Activated T-helper 1 cell treated with anti-CD3 and anti-CD28 coated beads, Interleukin-12 subunit alpha, Interleukin-12 subunit beta, Interleukin-2, Interleukin-4 antibody, amounts not matched to agents 30 ng/mL and 10 ng/mL and 1 ng/mL, durations not matched to agents 14 hours and 24 hours and 36 hours (primary cell): ENCODE data around the gene FAM83D. TPM values are rescaled to one million over a fixed set of nuclear protein-coding genes. Genes with fewer than 3 reads are reported as not detected.
A peak's percentile ranks its signal among the peaks of the same experiment; 100 is the strongest.

Experiments used
- DNase-seq: peaks from one replicate; pipeline ENCODE4 v3.0.0; 2021; ENCODE audit warnings: low spot score
- H3K27ac Mint-ChIP-seq: one replicate; pipeline ENCODE4 v1.8.0; 2021; ENCODE audit warnings: mild to moderate bottlenecking, mixed read lengths
- H3K27me3 Mint-ChIP-seq: one replicate; pipeline ENCODE4 v1.8.0; 2022; ENCODE audit warnings: mild to moderate bottlenecking, moderate library complexity, mixed read lengths; ENCODE audit not compliant: insufficient read depth
- H3K36me3 Mint-ChIP-seq: one replicate; pipeline ENCODE4 v1.8.0; 2021; ENCODE audit warnings: low read depth, mixed read lengths
- H3K4me1 Mint-ChIP-seq: one replicate; pipeline ENCODE4 v1.8.0; 2021; ENCODE audit warnings: low read depth, mixed read lengths
- H3K4me3 Mint-ChIP-seq: one replicate; pipeline ENCODE4 v1.8.0; 2021; ENCODE audit warnings: mild to moderate bottlenecking, moderate library complexity, mixed read lengths
- H3K9me3 Mint-ChIP-seq: one replicate; pipeline ENCODE4 v1.8.0; 2021; ENCODE audit warnings: mixed read lengths
- intact Hi-C: fragments of 100-400 bp; cut with micrococcal nuclease; formaldehyde crosslinking; loops from one replicate; pipeline ENCODE4 v1.15.1; 2024
- total RNA-seq: library from RNA; stranded (reverse); gene quantifications from 2 replicates; pipeline ENCODE4 v1.2.3, GENCODE V29; 2022

FAM83D gene
- total RNA-seq, 1 donor from 2014 or later, result 12.4 TPM

GRCh38 chr20:38889792-38890496, 36.3 kb upstream of the FAM83D start:
- Mint-ChIP-seq H3K4me1 (peaks cover 66% of the 10 kb centered on the region), H3K4me3 (peak overlapping the region; percentile 9), H3K27me3 (no peaks in the 10 kb centered on the region), H3K27ac (peak overlapping the region; percentile 91), H3K9me3 (no peaks in the 10 kb centered on the region), H3K36me3 (peaks cover 30% of the 10 kb centered on the region)
- intact Hi-C loops, result loop anchor here (5.0 kb wide), 1 partner anchor 33 kb away; no protein-coding TSS in a partner anchor
- no peak for DNase-seq

DNA sequence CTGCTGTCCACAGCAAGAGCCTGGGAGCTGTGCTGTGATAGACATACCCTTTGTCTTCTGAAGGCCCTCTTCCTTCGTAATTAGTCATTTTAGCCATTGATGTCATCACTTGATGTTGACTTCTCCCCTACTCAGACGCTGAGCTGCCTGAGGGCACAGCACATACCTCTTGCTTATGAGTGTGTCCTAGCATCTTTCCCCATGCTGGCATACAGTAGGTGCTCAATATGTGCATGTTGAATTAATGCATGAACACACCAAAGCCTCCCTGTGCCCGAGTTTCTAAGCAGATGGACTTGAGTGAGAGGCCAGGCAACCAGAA, 35.8 kb upstream of the FAM83D start:
- Mint-ChIP-seq H3K36me3 (peaks cover 27% of the 10 kb centered on the region), H3K4me3 (peak overlapping the region; percentile 9), H3K9me3 (no peaks in the 10 kb centered on the region), H3K27me3 (no peaks in the 10 kb centered on the region), H3K27ac (peak overlapping the region; percentile 91), H3K4me1 (peaks cover 62% of the 10 kb centered on the region)
- no peak for DNase-seq
- intact Hi-C loops, result loop anchor here (5.0 kb wide), 1 partner anchor 33 kb away; no protein-coding TSS in a partner anchor

GRCh38 chr20:38892091-38892981, 33.9 kb upstream of the FAM83D start:
- Mint-ChIP-seq H3K4me1 (peaks cover 58% of the 10 kb centered on the region), H3K27ac (peak overlapping the region; percentile 91), H3K36me3 (peaks cover 29% of the 10 kb centered on the region), H3K9me3 (no peaks in the 10 kb centered on the region), H3K27me3 (no peaks in the 10 kb centered on the region), H3K4me3 (no peak overlapping the region)
- DNase-seq, result no peak
- intact Hi-C loops, result loop anchor here (2.0 to 5.0 kb wide), 4 partner anchors 18 to 60 kb away; no protein-coding TSS in a partner anchor

GRCh38 chr20:38893056-38893564, 33.1 kb upstream of the FAM83D start:
- H3K4me1 Mint-ChIP-seq, result peaks cover 62% of the 10 kb centered on the region
- no peaks in the 10 kb centered on the region for H3K27me3 Mint-ChIP-seq
- H3K9me3 Mint-ChIP-seq, result no peaks in the 10 kb centered on the region
- peak overlapping the region; percentile 91 for H3K27ac Mint-ChIP-seq
- intact Hi-C loops, result loop anchor here (1.0 to 5.0 kb wide), 10 partner anchors 18 to 247 kb away; partner anchors contain the start of genes ACTR5 and PPP1R16B
- H3K4me3 Mint-ChIP-seq, result peak overlapping the region; percentile 68
- DNase-seq, result no peak
- H3K36me3 Mint-ChIP-seq, result peaks cover 34% of the 10 kb centered on the region

- peak; percentile 71 for DNase-seq
- intact Hi-C loops, result loop anchor here (1.0 to 5.0 kb wide), 10 partner anchors 19 to 247 kb away; partner anchors contain the start of genes ACTR5 and PPP1R16B
- Mint-ChIP-seq H3K4me1 (peaks cover 62% of the 10 kb centered on the region), H3K4me3 (no peak overlapping the region), H3K9me3 (no peaks in the 10 kb centered on the region), H3K27ac (peak overlapping the region; percentile 91), H3K27me3 (no peaks in the 10 kb centered on the region), H3K36me3 (peaks cover 36% of the 10 kb centered on the region)
Measured at GRCh38 chr20:38893565-38894090, 32.6 kb upstream of the FAM83D start.

- H3K4me1 Mint-ChIP-seq, result peaks cover 56% of the 10 kb centered on the region
- intact Hi-C loops, result loop anchor here (5.0 kb wide), 1 partner anchor 37 kb away; no protein-coding TSS in a partner anchor
- H3K9me3 Mint-ChIP-seq, result no peaks in the 10 kb centered on the region
- peak overlapping the region; percentile 91 for H3K27ac Mint-ChIP-seq
- DNase-seq, result no peak
- H3K4me3 Mint-ChIP-seq, result peak overlapping the region; percentile 50
- H3K36me3 Mint-ChIP-seq, result peaks cover 36% of the 10 kb centered on the region
- no peaks in the 10 kb centered on the region for H3K27me3 Mint-ChIP-seq
Measured at GRCh38 chr20:38894091-38894847, 31.9 kb upstream of the FAM83D start.

- Mint-ChIP-seq H3K27me3 (no peaks in the 10 kb centered on the region), H3K9me3 (no peaks in the 10 kb centered on the region), H3K4me1 (peaks cover 46% of the 10 kb centered on the region), H3K27ac (peak overlapping the region; percentile 55), H3K4me3 (no peak overlapping the region), H3K36me3 (peaks cover 35% of the 10 kb centered on the region)
- intact Hi-C loops, result no loop called here
- no peak for DNase-seq
Measured at GRCh38 chr20:38895098-38895949, 30.9 kb upstream of the FAM83D start.

DNA sequence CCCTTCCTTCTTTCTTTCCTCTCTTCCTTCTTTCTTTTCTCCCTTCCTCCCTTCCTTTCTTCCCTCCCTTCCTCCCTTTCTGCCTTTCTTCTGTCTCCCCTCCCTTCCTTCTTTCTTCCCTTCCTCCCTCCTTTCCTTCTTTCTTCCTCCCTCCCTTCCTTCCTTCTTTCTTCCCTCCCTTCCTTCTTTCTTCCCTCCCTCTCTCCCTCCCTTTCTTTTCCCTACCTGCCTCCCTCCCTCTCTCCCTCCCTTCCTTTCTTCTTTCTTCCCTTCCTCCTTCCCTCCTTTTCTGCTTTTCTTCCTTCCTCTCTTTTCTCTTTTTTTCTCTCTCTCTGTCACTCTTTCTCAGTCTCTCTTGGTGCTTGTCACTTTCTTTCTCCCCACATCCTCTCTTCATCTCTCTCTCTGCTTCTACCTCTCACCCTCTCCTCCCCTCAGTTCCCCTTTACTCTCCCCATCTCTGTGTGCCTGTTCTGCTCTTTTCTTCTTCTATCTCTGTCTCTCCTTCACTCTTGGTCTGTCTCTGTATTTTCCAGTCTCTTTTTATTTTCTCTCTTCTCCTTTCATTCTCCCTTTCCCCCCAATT, 30.1 kb upstream of the FAM83D start:
- intact Hi-C loops, result no loop called here
- peaks cover 41% of the 10 kb centered on the region for H3K4me1 Mint-ChIP-seq
- no peaks in the 10 kb centered on the region for H3K27me3 Mint-ChIP-seq
- peak overlapping the region; percentile 75 for H3K27ac Mint-ChIP-seq
- no peak overlapping the region for H3K4me3 Mint-ChIP-seq
- no peaks in the 10 kb centered on the region for H3K9me3 Mint-ChIP-seq
- no peak for DNase-seq
- peaks cover 39% of the 10 kb centered on the region for H3K36me3 Mint-ChIP-seq

DNA sequence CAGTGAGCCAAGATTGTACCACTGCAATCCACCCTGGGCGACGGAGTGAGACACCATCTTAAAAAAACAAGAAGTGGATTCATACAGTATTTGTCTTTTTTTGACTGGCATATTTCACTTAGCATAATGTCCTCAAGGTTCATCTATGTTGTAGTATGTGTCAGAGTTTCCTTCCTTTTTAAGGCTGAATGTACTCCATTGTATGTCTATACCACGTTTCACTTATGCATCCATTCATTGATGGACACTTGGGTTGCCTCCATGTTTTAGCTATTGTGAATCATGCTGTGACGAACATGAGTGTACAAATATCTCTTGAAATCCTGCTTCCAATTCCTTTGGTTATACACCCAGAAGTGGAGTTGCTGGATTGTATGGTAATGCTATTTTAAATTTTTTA, 28.9 kb upstream of the FAM83D start:
- intact Hi-C loops, result no loop called here
- no peak for DNase-seq
- no peaks in the 10 kb centered on the region for H3K9me3 Mint-ChIP-seq
- H3K4me1 Mint-ChIP-seq, result peaks cover 38% of the 10 kb centered on the region
- no peaks in the 10 kb centered on the region for H3K27me3 Mint-ChIP-seq
- peaks cover 47% of the 10 kb centered on the region for H3K36me3 Mint-ChIP-seq
- H3K27ac Mint-ChIP-seq, result peak overlapping the region; percentile 29
- H3K4me3 Mint-ChIP-seq, result no peak overlapping the region

GRCh38 chr20:38900606-38901005, 25.6 kb upstream of the FAM83D start:
- Mint-ChIP-seq H3K9me3 (peaks cover 15% of the 10 kb centered on the region), H3K27ac (no peak overlapping the region), H3K4me1 (peaks cover 19% of the 10 kb centered on the region), H3K36me3 (peaks cover 65% of the 10 kb centered on the region), H3K4me3 (no peak overlapping the region), H3K27me3 (no peaks in the 10 kb centered on the region)
- intact Hi-C loops, result no loop called here
- no peak for DNase-seq

GRCh38 chr20:38902601-38903000, 23.6 kb upstream of the FAM83D start:
- Mint-ChIP-seq H3K36me3 (peaks cover 69% of the 10 kb centered on the region), H3K27me3 (no peaks in the 10 kb centered on the region), H3K4me3 (no peak overlapping the region), H3K27ac (no peak overlapping the region), H3K9me3 (peaks cover 15% of the 10 kb centered on the region), H3K4me1 (peaks cover 12% of the 10 kb centered on the region)
- intact Hi-C loops, result no loop called here
- DNase-seq, result no peak
